ENCODE data around the gene WHRN.

WHRN gene

GRCh38 chr9:114473447-114473801 lies 31.8 kb downstream of the WHRN start:
- FAIRE-seq, result no peak
- no peak for DNase-seq (ENCODE audit: low spot score)

GRCh38 chr9:114472765-114473446 lies 32.4 kb downstream of the WHRN start:
- FAIRE-seq (no peak), DNase-seq (ENCODE audit: low spot score) (no peak)

DNA sequence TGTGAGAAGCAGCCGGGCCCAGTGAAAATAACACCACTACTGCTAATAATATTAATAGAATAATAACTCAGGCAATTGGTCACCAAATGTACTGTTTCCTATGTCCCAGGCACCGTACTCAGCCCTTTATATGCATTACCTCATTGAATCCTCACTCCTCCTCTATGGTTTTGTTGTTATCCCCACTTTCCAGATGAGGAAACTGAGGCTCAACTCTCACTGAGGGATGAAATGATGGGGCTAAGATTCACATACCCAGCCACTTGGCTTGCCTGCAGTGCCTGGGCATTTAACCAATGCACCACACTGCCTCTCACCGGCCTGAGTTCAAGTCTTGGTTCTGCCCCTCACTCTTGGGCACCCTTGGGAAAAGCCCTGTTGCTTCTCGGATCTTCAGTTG lies 34.1 kb downstream of the WHRN start:
- no peak for FAIRE-seq
- no peak for DNase-seq (ENCODE audit: low spot score)

GRCh38 chr9:114470581-114470980 lies 34.7 kb downstream of the WHRN start:
- no peak for FAIRE-seq

GRCh38 chr9:114470121-114470520 lies 35.2 kb downstream of the WHRN start:
- DNase-seq (ENCODE audit: low spot score) (no peak), FAIRE-seq (no peak)

More at GRCh38 chr9:114470581-114470980, 34.7 kb downstream of the WHRN start:
- no peak for DNase-seq (ENCODE audit: low spot score)

- no peak for DNase-seq (ENCODE audit: low spot score)
- FAIRE-seq, result no peak
Observed at GRCh38 chr9:114469091-114469853, 36.0 kb downstream of the WHRN start.

- FAIRE-seq (no peak), DNase-seq (ENCODE audit: low spot score) (no peak)
Observed at GRCh38 chr9:114467910-114468309, 37.4 kb downstream of the WHRN start.

DNA sequence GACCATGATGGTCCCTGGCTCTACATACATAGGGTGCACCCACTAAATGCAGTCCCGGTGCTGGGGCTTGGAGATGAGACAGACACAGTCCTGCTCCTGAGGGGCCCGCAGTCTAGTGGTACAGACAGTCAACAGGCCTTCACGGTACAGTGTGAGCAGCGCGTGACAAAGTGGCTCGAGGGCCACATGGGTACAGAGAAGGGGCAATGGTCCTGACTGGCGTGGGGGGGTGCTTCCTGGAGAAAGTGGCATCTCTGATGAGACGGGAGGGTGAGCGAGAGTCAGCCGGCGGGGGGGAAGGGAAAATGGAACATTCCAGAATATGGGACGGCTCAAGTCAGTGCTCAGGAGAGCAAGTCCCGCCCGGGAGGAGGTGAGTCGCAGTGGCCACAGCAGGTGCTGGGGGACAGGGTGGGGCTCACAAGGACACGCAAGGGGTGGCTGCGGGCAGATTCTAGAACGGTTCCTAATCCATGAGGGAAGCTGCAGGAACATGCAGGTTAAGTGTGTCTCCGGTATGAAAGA lies 38.0 kb downstream of the WHRN start:
- DNase-seq (ENCODE audit: low spot score) (no peak), FAIRE-seq (no peak)

- FAIRE-seq (no peak), DNase-seq (ENCODE audit: low spot score) (no peak)
Observed at GRCh38 chr9:114465906-114466900, 39.1 kb downstream of the WHRN start.

DNA sequence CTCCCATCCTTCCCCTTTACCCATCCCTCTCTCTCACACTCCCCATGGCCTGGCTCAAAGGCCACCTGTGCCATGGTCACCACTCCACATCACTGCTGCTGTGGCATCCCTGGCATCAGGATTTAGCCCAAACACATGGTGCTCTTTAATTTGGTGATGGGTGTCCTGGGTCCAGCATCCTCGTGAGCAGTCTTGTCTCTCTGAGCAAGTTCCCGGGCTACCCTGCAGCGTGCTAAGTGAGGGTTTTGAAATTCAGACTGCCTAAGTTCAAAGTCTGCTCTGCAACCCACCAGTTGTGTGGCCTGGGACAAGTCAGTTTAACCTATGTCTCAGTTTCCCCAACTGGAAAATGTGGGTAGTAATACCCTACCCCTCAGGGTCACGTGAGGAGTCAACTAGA lies 39.9 kb downstream of the WHRN start:
- no peak for FAIRE-seq

GRCh38 chr9:114464281-114465051 lies 40.8 kb downstream of the WHRN start:
- DNase-seq (ENCODE audit: low spot score), result no peak
- FAIRE-seq, result no peak

More for the DNA sequence above, 39.9 kb downstream of the WHRN start:
- no peak for DNase-seq (ENCODE audit: low spot score)

GRCh38 chr9:114462791-114463190 lies 42.5 kb downstream of the WHRN start:
- DNase-seq (ENCODE audit: low spot score) (no peak), FAIRE-seq (no peak)

- FAIRE-seq (no peak), DNase-seq (ENCODE audit: low spot score) (no peak)
Observed at GRCh38 chr9:114461468-114461867, 43.8 kb downstream of the WHRN start.

DNA sequence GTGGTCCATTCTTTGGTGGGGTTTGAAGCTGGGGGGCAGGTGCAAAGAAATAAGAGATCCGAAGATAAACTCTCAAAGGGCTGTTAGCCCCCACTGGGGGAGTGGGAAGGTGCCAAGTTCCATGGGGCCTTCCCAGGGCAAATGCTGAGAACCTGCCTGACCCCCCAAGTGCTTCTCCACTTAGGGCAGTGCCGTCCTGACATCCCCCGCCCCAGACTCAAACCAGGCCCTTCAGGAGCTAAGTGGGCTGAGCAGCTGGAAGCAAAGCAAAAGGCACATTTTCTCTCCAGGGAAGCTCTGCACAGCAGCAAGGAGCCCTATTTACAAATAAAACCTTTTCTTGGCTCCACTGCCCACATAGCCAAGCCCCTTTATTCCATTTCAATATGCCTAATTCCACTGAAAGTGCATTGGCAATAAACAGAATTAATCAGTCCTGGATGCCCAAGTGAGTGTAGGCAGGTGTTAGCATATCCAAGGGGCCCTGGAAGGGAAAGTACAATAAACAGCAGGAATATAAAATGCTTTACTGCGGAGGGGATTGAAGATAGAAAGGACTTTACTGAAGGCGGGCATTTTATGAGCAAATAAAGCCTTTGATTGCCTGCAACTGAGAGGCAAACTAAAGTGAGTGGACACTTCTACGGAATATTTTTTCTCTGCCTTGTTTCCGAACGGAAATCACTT lies 44.6 kb downstream of the WHRN start:
- DNase-seq (ENCODE audit: low spot score) (no peak), FAIRE-seq (no peak)

- FAIRE-seq (no peak), DNase-seq (ENCODE audit: low spot score) (no peak)
Observed at GRCh38 chr9:114459464-114459863, 45.8 kb downstream of the WHRN start.

DNA sequence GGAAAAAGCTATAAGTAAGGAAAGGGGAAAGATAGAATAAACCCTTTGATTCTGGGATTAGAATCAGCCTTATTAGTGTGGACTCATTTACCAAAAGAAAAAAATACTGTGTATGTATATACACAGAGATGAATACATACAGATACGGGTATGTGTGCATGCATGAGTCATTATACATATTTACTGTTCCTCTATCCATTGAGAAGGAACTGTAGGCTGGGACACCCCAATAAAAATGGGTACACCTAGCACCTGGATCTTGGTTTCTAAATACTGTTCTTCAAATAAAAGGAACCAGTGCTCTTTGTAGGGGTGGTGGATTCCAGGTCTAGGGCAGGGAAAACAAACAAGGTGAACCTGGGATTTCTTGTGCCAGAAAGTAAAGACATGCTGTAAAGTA lies 48.3 kb downstream of the WHRN start:
- DNase-seq (ENCODE audit: low spot score) (no peak), FAIRE-seq (no peak)

- FAIRE-seq, result no peak
- DNase-seq (ENCODE audit: low spot score), result no peak
Observed at GRCh38 chr9:114454652-114455051, 50.6 kb downstream of the WHRN start.

DNA sequence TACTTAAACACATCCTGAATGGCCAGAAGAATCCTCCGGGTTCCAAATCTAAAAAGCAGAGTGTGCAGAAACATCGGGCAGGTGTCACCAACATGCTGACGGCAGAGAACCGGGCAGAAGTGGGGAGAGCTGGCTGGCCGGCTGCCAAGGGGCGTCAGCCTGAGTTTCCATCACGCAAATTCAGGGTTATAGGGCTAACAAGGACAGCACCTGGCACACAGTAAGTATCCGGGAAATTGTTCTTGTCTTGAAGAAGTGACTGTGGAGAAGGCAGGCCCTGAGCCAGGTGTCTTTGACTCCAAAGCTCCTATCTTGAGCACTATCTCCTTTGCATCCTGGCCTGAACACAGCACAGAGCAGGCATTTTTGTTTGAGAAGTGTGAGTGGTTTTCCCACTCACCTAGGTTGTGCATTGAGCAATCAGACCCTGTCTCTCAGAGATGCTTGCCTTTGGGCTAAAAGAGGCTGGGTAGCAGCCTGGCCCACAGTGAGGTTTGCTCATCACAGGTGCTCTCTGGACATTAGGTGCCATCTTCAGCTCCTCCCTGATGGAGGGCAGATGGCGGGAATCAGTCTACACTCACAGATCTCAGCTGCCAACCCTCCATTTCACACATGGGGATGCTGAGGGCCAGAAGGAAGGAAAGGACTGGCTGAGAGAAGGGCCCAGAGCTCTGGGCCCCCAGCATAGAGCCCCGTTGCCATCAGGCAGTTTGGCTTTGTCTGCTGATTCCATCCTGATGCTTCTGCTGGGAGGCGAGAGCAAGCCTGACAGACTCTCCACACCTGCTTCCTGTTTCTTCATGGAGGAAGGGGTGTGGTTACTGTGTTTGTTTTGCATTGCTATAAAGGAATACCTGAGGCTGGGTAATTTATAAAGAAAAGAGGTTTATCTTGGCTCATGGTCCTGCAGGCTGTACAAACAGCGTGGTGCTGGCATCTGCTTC lies 52.8 kb downstream of the WHRN start:
- FAIRE-seq, result no peak

GRCh38 chr9:114451707-114452031 lies 53.6 kb downstream of the WHRN start:
- FAIRE-seq, result no peak
- DNase-seq (ENCODE audit: low spot score), result no peak

More for the DNA sequence above, 52.8 kb downstream of the WHRN start:
- DNase-seq (ENCODE audit: low spot score), result no peak
